ENCODE measurements around the gene RAF1.
"Not testable (repeated sequence)": the region's sequence is repeated elsewhere in the genome, so short reads cannot be mapped to it uniquely, and the experiment has no call there.

RAF1 gene

GRCh38 chr3:12544652-12545472 is 119.1 kb downstream of the RAF1 start:
- DNase-seq (ENCODE audit: insufficient read length) (no peak), FAIRE-seq (no peak)
- TF ChIP-seq POLR2A (IDR thresholded peaks at IDR 0.05; ENCODE audit: low read depth, low read length) (no peak), TAF1 (IDR thresholded peaks at IDR 0.05; ENCODE audit: borderline replicate concordance, low read depth, low read length) (no peak), POLR2AphosphoS5 (IDR thresholded peaks at IDR 0.05; ENCODE audit: low read depth, low read length) (no peak)

GRCh38 chr3:12543497-12543896 is 120.4 kb downstream of the RAF1 start:
- not testable (repeated sequence) for DNase-seq (ENCODE audit: insufficient read length); FAIRE-seq

- TF ChIP-seq POLR2A (IDR thresholded peaks at IDR 0.05; ENCODE audit: low read depth, low read length) (no peak), POLR2AphosphoS5 (IDR thresholded peaks at IDR 0.05; ENCODE audit: low read depth, low read length) (no peak), TAF1 (IDR thresholded peaks at IDR 0.05; ENCODE audit: borderline replicate concordance, low read depth, low read length) (no peak)
- FAIRE-seq = no peak
- no peak for DNase-seq (ENCODE audit: insufficient read length)
Observed at GRCh38 chr3:12541625-12542024, 122.3 kb downstream of the RAF1 start.

GRCh38 chr3:12536423-12536822 is 127.5 kb downstream of the RAF1 start:
- FAIRE-seq (no peak), DNase-seq (ENCODE audit: insufficient read length) (no peak)
- TF ChIP-seq POLR2AphosphoS5 (IDR thresholded peaks at IDR 0.05; ENCODE audit: low read depth, low read length) = no peak
- no peak for TF ChIP-seq TAF1 (IDR thresholded peaks at IDR 0.05; ENCODE audit: borderline replicate concordance, low read depth, low read length)
